B cell (primary cell): ENCODE data around the gene HIVEP1.

Source experiments
- CTCF ChIP-seq: fragments of 200-600 bp; IDR thresholded peaks from one replicate; pipeline ENCODE4 v1.8.0; 2022; ENCODE audit warnings: antibody characterized with exemption, mild to moderate bottlenecking
- EZH2 ChIP-seq: IDR thresholded peaks from 2 replicates; pipeline ENCODE4 v1.6.1; 2012; ENCODE audit warnings: borderline replicate concordance, low read depth, mild to moderate bottlenecking, moderate library complexity, low read length; ENCODE audit not compliant: insufficient read depth, poor library complexity, severe bottlenecking

DNA sequence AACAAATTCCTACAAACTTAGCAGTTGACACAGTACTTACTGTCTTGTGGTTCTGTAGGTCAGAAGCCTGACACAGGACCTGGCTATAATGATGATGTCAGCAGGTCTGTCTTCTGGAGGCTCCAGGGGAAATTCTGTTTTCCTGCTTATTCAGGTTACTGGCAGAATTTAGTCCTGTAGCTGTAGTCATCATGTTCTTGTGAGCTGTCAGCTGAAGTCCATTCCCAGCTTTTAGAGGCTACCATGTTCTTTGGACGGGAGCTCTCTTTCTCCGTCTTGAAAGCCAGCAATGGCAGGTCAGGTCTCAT is 99.2 kb downstream of the HIVEP1 start:
- TF ChIP-seq CTCF (no peak), EZH2 (no peak)
